Chondrocyte (in vitro differentiated cells): Measurements from ENCODE around the gene CPNE7. TPM values are rescaled to one million over a fixed set of nuclear protein-coding genes. Genes with fewer than 3 reads are reported as not detected.

ENCODE experiments used
- DNase-seq: peaks from one replicate; pipeline ENCODE4 v3.0.0; 2021; ENCODE audit warnings: mixed read lengths, low spot score
- H3K27ac Mint-ChIP-seq: one replicate; pipeline ENCODE4 v1.8.0; 2021; ENCODE audit warnings: mild to moderate bottlenecking, moderate library complexity, mixed read lengths; ENCODE audit not compliant: unreplicated experiment
- H3K27me3 Mint-ChIP-seq: 2 replicates; pipeline ENCODE4 v1.8.0; 2021; ENCODE audit warnings: low read depth, mixed read lengths
- H3K36me3 Mint-ChIP-seq: 2 replicates; pipeline ENCODE4 v1.8.0; 2021; ENCODE audit warnings: low read depth, mixed read lengths
- H3K4me1 Mint-ChIP-seq: 2 replicates; pipeline ENCODE4 v1.8.0; 2021; ENCODE audit warnings: low read depth, mild to moderate bottlenecking, mixed read lengths
- H3K4me3 Mint-ChIP-seq: one replicate; pipeline ENCODE4 v1.8.0; 2021; ENCODE audit warnings: mild to moderate bottlenecking, moderate library complexity, mixed read lengths; ENCODE audit not compliant: unreplicated experiment
- H3K9me3 Mint-ChIP-seq: 2 replicates; pipeline ENCODE4 v1.8.0; 2021; ENCODE audit warnings: low read depth, mixed read lengths
- CTCF ChIP-seq: fragments of 200-600 bp; sonication (generic); IDR thresholded peaks from 2 replicates; pipeline ENCODE4 v1.5.0; 2021; ENCODE audit warnings: antibody characterized with exemption, mild to moderate bottlenecking, moderate library complexity
- total RNA-seq: library from RNA; stranded (reverse); gene quantifications from 3 replicates; pipeline ENCODE4 v1.2.1, GENCODE V29; 2021

The CPNE7 gene
- total RNA-seq, 1 donor from 2014 or later, result 15.5 TPM

- TF ChIP-seq CTCF, result no peak
- Mint-ChIP-seq H3K9me3 (no peaks in the 10 kb centered on the region), H3K27me3 (no peaks in the 10 kb centered on the region), H3K36me3 (no peaks in the 10 kb centered on the region), H3K4me3 (no peak overlapping the region), H3K27ac (no peak overlapping the region), H3K4me1 (peaks cover 15% of the 10 kb centered on the region)
- no peak for DNase-seq
Observed at GRCh38 chr16:89599902-89600301, 24.3 kb downstream of the CPNE7 start.

- DNase-seq, result no peak
- Mint-ChIP-seq H3K9me3 (no peaks in the 10 kb centered on the region), H3K27me3 (no peaks in the 10 kb centered on the region), H3K4me1 (peaks cover 15% of the 10 kb centered on the region), H3K36me3 (no peaks in the 10 kb centered on the region), H3K4me3 (no peak overlapping the region), H3K27ac (no peak overlapping the region)
- no peak for TF ChIP-seq CTCF
Observed at GRCh38 chr16:89600427-89600826, 24.9 kb downstream of the CPNE7 start.

DNA sequence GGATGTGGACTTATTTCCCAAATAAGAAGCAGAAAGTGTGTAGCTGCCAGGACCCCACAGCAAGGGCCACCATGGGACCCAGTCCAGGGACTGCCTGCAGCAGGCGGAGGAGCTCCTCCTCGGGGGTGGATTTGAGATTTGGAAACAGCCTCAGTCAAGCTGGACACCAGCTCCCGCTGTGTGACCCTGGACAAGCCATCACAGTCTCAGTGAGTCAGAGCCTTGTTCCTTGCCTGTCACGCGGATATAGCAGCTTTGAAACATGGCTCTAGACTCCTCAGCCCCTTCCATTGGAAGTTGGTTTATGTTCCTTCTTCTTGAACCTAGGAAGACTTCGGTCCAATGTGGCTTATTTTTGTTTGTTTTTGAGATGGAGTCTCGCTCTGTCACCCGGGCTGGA, 25.4 kb downstream of the CPNE7 start:
- Mint-ChIP-seq H3K36me3 (no peaks in the 10 kb centered on the region), H3K4me1 (peaks cover 15% of the 10 kb centered on the region), H3K9me3 (no peaks in the 10 kb centered on the region), H3K27me3 (no peaks in the 10 kb centered on the region), H3K27ac (peak overlapping the region; percentile 32), H3K4me3 (no peak overlapping the region)
- TF ChIP-seq CTCF, result no peak
- no peak for DNase-seq

GRCh38 chr16:89601906-89602272, 26.3 kb downstream of the CPNE7 start:
- H3K4me1 Mint-ChIP-seq, result peaks cover 15% of the 10 kb centered on the region
- peak overlapping the region; percentile 89 for H3K27ac Mint-ChIP-seq
- no peak for TF ChIP-seq CTCF
- H3K9me3 Mint-ChIP-seq, result no peaks in the 10 kb centered on the region
- H3K4me3 Mint-ChIP-seq, result no peak overlapping the region
- H3K27me3 Mint-ChIP-seq, result no peaks in the 10 kb centered on the region
- no peaks in the 10 kb centered on the region for H3K36me3 Mint-ChIP-seq
- DNase-seq, result no peak

GRCh38 chr16:89602273-89602951, 26.9 kb downstream of the CPNE7 start:
- Mint-ChIP-seq H3K9me3 (no peaks in the 10 kb centered on the region), H3K4me1 (peaks cover 15% of the 10 kb centered on the region), H3K27me3 (no peaks in the 10 kb centered on the region), H3K36me3 (no peaks in the 10 kb centered on the region), H3K27ac (peak overlapping the region; percentile 89), H3K4me3 (peak overlapping the region; percentile 49)
- no peak for DNase-seq
- peak; percentile 26 for TF ChIP-seq CTCF
